HG02943 (cell line): ENCODE measurements around the gene SLC6A18.

ENCODE experiments used
- ATAC-seq: cut with Tn5 transposase; IDR thresholded peaks from one replicate; pipeline ENCODE4 v1.9.1; 2021; ENCODE audit warnings: mild to moderate bottlenecking, low read depth, moderate library complexity; ENCODE audit not compliant: unreplicated experiment

The SLC6A18 gene

GRCh38 chr5:1186351-1187233 lies 38.6 kb upstream of the SLC6A18 start:
- ATAC-seq, result no peak

GRCh38 chr5:1187234-1187949 lies 37.8 kb upstream of the SLC6A18 start:
- ATAC-seq, result no peak

- ATAC-seq, result no peak
These were observed 37.2 kb upstream of the SLC6A18 start for GRCh38 chr5:1187950-1188334.

GRCh38 chr5:1188464-1188863 lies 36.7 kb upstream of the SLC6A18 start:
- ATAC-seq, result no peak

- ATAC-seq, result no peak
These were observed 35.9 kb upstream of the SLC6A18 start for GRCh38 chr5:1189269-1189668.

- no peak for ATAC-seq
These were observed 34.9 kb upstream of the SLC6A18 start for GRCh38 chr5:1190278-1190677.

GRCh38 chr5:1190837-1191239 lies 34.3 kb upstream of the SLC6A18 start:
- ATAC-seq, result no peak

GRCh38 chr5:1192971-1193590 lies 32.1 kb upstream of the SLC6A18 start:
- no peak for ATAC-seq

GRCh38 chr5:1193591-1193985 lies 31.6 kb upstream of the SLC6A18 start:
- ATAC-seq, result no peak

GRCh38 chr5:1194378-1194777 lies 30.8 kb upstream of the SLC6A18 start:
- no peak for ATAC-seq

GRCh38 chr5:1195439-1195838 lies 29.7 kb upstream of the SLC6A18 start:
- no peak for ATAC-seq

- no peak for ATAC-seq
These were observed 29.3 kb upstream of the SLC6A18 start for GRCh38 chr5:1195916-1196315.

GRCh38 chr5:1196562-1196961 lies 28.6 kb upstream of the SLC6A18 start:
- no peak for ATAC-seq

- no peak for ATAC-seq
These were observed 27.1 kb upstream of the SLC6A18 start for GRCh38 chr5:1197876-1198666.

GRCh38 chr5:1199340-1199648 lies 25.9 kb upstream of the SLC6A18 start:
- ATAC-seq, result no peak

GRCh38 chr5:1199649-1200494 lies 25.3 kb upstream of the SLC6A18 start:
- no peak for ATAC-seq

GRCh38 chr5:1200495-1201326 lies 24.5 kb upstream of the SLC6A18 start:
- ATAC-seq, result no peak

GRCh38 chr5:1201327-1202025 lies 23.7 kb upstream of the SLC6A18 start, which contains the start of gene SLC6A19:
Gene SLC6A19 (plus strand): TSS chr5:1201595. CDS start chr5:1201651, 56 bp downstream.
- no peak for ATAC-seq
